Measurements from ENCODE around the gene BLOC1S4.
"Not testable (repeated sequence)": the region's sequence is repeated elsewhere in the genome, so short reads cannot be mapped to it uniquely, and the experiment has no call there.

BLOC1S4 gene

DNA sequence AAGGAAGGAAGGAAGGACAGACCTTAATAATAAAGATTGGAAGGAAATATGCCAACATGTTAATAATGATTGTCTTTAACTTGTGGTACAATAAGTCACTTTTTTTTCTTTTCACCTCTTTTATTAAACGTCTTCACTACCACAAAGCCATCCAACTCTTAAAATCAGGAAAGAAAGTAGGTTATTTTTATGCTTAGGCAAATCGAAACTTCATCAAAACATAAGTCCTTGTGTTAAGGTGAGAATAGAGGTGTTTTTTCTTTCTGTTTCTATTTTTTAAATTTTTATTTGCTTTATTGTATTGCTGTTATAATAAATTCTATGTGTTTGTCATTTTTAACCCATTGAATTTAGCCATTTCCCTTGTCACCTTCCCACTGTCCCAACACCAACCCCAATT lies 26.5 kb downstream of the BLOC1S4 start:
- DNase-seq (ENCODE audit: low read depth), result no peak

DNA sequence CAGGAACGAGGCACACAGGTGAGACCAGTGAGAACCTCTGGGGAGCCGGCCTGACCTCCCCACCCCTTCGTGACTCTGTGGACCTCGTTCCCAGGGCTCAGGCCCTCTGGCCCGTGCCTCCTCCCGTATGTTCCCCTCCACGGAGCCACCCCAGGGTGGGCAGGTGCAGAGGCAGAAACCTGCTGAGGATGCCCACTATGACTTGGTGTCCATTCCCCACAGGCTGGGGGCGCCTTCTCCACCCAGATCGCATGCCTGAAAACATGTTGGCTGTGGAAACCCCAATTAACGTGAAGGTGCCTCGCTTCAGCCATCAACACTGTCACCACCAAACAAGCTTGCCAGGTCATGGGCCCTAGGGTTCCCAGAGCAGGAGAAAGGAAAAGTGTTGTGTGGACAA lies 27.0 kb downstream of the BLOC1S4 start:
- no peak for DNase-seq (ENCODE audit: low read depth)

GRCh38 chr4:6746721-6747293 lies 30.8 kb downstream of the BLOC1S4 start:
- DNase-seq (ENCODE audit: low read depth), result no peak

DNA sequence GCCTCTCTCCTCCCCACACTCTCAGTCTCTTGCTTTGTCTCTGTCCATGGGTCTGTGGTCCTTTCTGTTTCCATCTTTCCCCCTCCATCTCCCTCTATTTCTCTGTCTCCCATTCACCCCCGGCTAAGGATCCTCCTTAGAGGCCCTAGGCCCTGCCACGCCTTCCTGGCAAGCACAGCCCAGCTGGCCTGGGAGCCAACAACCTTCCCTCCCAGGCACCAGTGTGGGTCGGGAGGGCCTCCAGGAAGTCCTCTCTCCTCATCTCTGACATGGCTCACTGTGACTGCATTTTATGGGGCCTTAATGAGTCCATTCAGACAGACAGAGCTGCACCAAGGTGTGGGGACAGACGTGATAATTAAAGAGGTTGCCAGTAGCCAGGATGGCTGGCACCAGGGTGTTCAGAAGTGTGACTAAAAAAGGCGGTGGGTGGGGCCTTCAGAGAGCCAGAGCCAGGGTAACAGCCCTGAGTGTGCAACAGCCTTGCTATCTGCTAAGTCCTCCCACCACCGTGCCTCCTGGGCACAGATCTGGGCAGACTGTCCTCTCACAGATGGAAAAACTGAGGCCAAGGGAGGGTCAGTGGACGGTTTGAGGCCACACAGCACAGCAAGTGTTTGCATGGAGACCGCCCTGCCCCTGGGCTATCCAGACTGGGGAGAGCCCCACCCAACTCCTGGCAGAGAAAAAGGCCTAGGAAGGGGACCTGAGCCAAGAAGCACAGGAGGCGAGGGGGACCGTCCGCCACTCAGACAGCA lies 31.5 kb downstream of the BLOC1S4 start:
- no peak for DNase-seq (ENCODE audit: low read depth)

GRCh38 chr4:6748286-6748685 lies 32.3 kb downstream of the BLOC1S4 start:
- no peak for DNase-seq (ENCODE audit: low read depth)

GRCh38 chr4:6749340-6750171 lies 33.6 kb downstream of the BLOC1S4 start:
- DNase-seq (ENCODE audit: low read depth), result peak; percentile 27

DNA sequence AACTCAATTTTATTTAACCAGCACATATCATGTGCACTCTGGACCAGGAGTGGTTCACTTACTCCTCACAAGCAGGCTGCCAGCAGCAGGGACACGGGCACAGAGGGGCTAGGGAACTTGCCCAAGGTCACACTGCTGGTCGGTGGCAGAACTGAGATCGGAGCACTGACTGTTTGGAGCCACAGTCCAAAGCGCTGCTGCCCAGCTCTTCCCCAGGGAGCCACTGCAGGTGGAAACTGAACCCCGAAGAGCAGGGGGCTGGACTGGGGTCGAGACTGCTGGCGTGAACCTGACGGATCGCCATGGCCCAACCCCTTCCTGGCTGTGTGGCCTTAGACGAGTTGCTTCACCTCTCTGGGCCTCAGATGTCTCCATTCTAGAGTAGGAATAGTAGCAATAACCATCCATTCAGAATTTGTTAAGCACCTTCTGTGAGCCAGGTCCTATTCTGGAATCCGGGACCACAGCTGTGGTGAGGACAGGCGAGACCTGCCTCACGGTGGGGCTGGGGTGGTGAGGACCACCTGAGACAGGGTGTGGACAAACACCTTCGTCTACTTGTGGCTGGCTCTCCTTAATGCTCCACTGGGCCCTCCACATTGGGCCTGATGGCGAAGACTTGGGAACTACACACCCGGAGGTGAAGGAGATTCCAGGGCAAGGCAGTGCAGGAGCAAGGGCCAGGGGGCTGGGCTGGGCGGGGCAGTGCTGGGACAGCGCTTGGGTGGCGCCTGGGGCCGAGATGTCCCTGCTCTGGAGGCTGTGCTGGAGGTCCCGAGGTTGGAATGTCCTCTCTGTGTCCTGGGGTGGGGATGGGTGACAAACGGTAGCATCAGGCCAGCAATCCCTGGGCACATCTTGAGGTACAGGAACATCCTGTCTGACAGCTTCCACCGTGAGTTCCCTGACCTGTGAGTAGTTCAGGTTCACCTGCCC lies 34.6 kb downstream of the BLOC1S4 start:
- no peak for DNase-seq (ENCODE audit: low read depth)

- no peak for DNase-seq (ENCODE audit: low read depth)
These were observed 35.9 kb downstream of the BLOC1S4 start for GRCh38 chr4:6751611-6752485.

- no peak for DNase-seq (ENCODE audit: low read depth)
These were observed 36.5 kb downstream of the BLOC1S4 start for GRCh38 chr4:6752486-6752829.

- DNase-seq (ENCODE audit: low read depth), result no peak
These were observed 37.2 kb downstream of the BLOC1S4 start for GRCh38 chr4:6753103-6753560.

GRCh38 chr4:6753891-6754290 lies 37.9 kb downstream of the BLOC1S4 start:
- no peak for DNase-seq (ENCODE audit: low read depth)

DNA sequence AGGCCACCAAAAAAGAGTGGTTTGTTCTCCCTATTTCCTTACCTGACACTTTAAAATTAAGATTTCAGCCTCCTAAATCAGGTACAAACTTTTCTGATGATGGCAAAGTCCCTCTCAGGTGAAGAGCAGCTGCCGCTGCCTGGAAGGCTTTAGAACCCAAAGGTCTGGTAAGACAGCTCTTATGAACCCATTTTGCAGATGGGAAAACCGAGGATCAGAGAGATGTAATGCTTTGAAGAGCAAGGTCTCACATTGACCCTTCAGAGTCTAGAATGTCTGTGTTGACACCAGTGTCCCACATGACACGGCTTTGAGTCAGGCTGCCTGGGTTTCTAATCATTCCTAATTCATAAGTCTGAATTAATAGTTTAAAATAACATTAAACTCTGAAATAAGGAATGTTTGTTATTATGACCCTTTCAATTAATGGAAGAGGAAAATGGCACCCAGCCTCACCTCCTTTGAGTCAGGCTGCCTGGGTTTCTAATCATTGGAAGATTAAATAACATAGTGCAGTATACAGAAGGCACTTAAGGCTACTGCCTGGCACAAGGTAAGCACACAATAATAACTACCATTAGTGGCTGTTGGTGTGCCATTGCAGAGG lies 38.6 kb downstream of the BLOC1S4 start:
- no peak for DNase-seq (ENCODE audit: low read depth)

DNA sequence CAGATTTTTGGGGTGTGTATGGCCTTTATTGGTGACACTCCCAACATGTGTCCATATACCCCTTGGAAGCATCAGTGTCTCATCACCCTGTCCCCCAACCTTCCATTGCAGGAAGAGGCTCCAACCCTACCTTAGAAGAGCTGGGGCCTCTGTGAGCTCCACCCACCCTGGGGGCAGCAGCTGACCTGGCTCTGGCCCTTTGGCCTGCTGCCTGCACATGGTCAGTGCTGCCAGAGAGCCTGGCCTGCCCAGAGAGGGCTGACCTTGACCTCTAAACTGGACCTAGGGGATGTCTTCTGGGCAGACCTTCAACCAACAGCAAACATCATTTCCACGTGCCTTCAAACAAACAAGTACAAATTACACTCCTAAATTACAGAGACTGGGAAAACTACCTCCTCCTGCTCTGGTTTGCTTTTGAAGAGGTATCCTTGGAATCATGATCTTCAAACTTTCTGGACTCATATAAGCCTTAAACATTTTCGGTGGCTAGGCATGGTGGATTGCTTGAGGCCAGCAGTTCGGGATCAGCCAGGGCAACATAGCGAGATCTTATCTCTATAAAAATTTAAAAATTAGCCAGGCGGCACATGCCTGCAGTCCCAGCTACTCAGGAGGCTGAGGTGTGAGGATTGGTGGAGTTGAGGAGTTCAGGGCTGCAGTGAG lies 39.2 kb downstream of the BLOC1S4 start:
- DNase-seq (ENCODE audit: low read depth), result no peak

- DNase-seq (ENCODE audit: low read depth), result not testable (repeated sequence)
These were observed 40.4 kb downstream of the BLOC1S4 start for GRCh38 chr4:6756345-6756744.

GRCh38 chr4:6758728-6759127 lies 42.8 kb downstream of the BLOC1S4 start:
- no peak for DNase-seq (ENCODE audit: low read depth)

- DNase-seq (ENCODE audit: low read depth), result no peak
These were observed 44.9 kb downstream of the BLOC1S4 start for GRCh38 chr4:6760865-6761264.

GRCh38 chr4:6761649-6762615 lies 46.0 kb downstream of the BLOC1S4 start:
- peak; percentile 52 for DNase-seq (ENCODE audit: low read depth)

- DNase-seq (ENCODE audit: low read depth), result no peak
These were observed 47.4 kb downstream of the BLOC1S4 start for GRCh38 chr4:6763330-6763851.

All from fibroblast of gingiva (primary cell).